Thoracic aorta (tissue), 2 donors: ENCODE data around the gene PDE7B. TPM values are rescaled to one million over a fixed set of nuclear protein-coding genes. Genes with fewer than 3 reads are reported as not detected.

Experiments used
- ATAC-seq: fragments of 150-250 bp; one replicate; pipeline ENCODE4 v1.8.0; 2017; ENCODE audit warnings: low read depth; ENCODE audit not compliant: insufficient number of reproducible peaks, low FRiP score
- DNase-seq: peaks from one replicate; pipeline ENCODE4 v3.0.0-alpha.2; 2020; ENCODE audit warnings: low spot score
- H3K27ac ChIP-seq, 2 donors: fragments of 200-600 bp; sonication (generic); 1 replicate in 1 of 2; 2 replicates in 1 of 2; pipeline ENCODE4 v1.5.1; 2016; ENCODE audit warnings: mild to moderate bottlenecking in 2 of 2, moderate library complexity in 2 of 2
- H3K27me3 ChIP-seq: fragments of 200-600 bp; sonication (generic); replicated peaks from 2 replicates; pipeline ENCODE4 v1.6.0; 2016; ENCODE audit warnings: mild to moderate bottlenecking; ENCODE audit not compliant: insufficient read depth
- H3K36me3 ChIP-seq: fragments of 200-600 bp; sonication (generic); one replicate; pipeline ENCODE4 v1.5.1; 2016
- H3K4me1 ChIP-seq, 2 donors: fragments of 200-600 bp; sonication (generic); 1 replicate in 1 of 2; 2 replicates in 1 of 2; pipeline versions ENCODE4 v1.5.1 to v1.6.0; 2016; ENCODE audit warnings: low read depth in 2 of 2, mild to moderate bottlenecking in 1 of 2; ENCODE audit not compliant: control insufficient read depth in 1 of 2
- H3K4me3 ChIP-seq: fragments of 200-600 bp; sonication (generic); 2 replicates; pipeline ENCODE4 v1.5.1; 2016; ENCODE audit warnings: mild to moderate bottlenecking
- H3K9me3 ChIP-seq: fragments of 200-600 bp; sonication (generic); 2 replicates; pipeline ENCODE4 v1.5.1; 2016
- total RNA-seq, 2 donors: library from RNA; depleted of rRNA; stranded (reverse); fragments of >200 nt; gene quantifications; one replicate each; pipeline versions ENCODE4 v1.1.0 to v1.2.3, GENCODE V29; 2016
- TF ChIP-seq, protein P1 (sequence below): fragments of 200-600 bp; sonication (generic); IDR thresholded peaks from one replicate; pipeline ENCODE4 v1.5.1; 2019; ENCODE audit warnings: antibody characterized with exemption

The PDE7B gene
- total RNA-seq, 2 donors from 2014 or later, result 2.6 to 13.2 TPM

GRCh38 chr6:136244061-136244616 is 392.6 kb downstream of the PDE7B start:
- DNase-seq (no peak), ATAC-seq (no peak)
- no peaks in the 10 kb centered on the region for H3K36me3 ChIP-seq
- H3K27ac ChIP-seq, result no peak overlapping the region
- H3K4me3 ChIP-seq, result no peak overlapping the region
- H3K27me3 ChIP-seq, result no peaks in the 10 kb centered on the region
- H3K9me3 ChIP-seq, result no peaks in the 10 kb centered on the region
- peaks cover 0 to under 1% of the 10 kb centered on the region in 2 donors for H3K4me1 ChIP-seq
- TF ChIP-seq, protein P1, sequence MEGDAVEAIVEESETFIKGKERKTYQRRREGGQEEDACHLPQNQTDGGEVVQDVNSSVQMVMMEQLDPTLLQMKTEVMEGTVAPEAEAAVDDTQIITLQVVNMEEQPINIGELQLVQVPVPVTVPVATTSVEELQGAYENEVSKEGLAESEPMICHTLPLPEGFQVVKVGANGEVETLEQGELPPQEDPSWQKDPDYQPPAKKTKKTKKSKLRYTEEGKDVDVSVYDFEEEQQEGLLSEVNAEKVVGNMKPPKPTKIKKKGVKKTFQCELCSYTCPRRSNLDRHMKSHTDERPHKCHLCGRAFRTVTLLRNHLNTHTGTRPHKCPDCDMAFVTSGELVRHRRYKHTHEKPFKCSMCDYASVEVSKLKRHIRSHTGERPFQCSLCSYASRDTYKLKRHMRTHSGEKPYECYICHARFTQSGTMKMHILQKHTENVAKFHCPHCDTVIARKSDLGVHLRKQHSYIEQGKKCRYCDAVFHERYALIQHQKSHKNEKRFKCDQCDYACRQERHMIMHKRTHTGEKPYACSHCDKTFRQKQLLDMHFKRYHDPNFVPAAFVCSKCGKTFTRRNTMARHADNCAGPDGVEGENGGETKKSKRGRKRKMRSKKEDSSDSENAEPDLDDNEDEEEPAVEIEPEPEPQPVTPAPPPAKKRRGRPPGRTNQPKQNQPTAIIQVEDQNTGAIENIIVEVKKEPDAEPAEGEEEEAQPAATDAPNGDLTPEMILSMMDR, result no peak
